PC-3 (cell line): ENCODE data around the gene ZNF407.

Experiments used
- CTCF ChIP-seq: fragments of 300-600 bp; sonication (generic); conservative IDR thresholded peaks from 2 replicates; pipeline ENCODE4 v1.5.1; 2017; ENCODE audit warnings: antibody characterized with exemption, low read depth, mild to moderate bottlenecking, low read length
- EZH2 ChIP-seq: fragments of 300-600 bp; sonication (generic); IDR thresholded peaks from one replicate; pipeline ENCODE4 v1.6.1; 2017; ENCODE audit warnings: antibody characterized with exemption, mild to moderate bottlenecking, low read length; ENCODE audit not compliant: unreplicated experiment
- EZH2phosphoT487 ChIP-seq: fragments of 300-600 bp; sonication (generic); IDR thresholded peaks from 2 replicates; pipeline ENCODE4 v1.6.1; 2018; ENCODE audit warnings: mild to moderate bottlenecking, antibody characterized with exemption, low read length, borderline replicate concordance

- TF ChIP-seq CTCF = no peak
- TF ChIP-seq EZH2 = no peak
- TF ChIP-seq EZH2phosphoT487 = no peak
Observed at GRCh38 chr18:74608681-74609080, 11.0 kb downstream of the ZNF407 start.
